HepG2 (cell line): ENCODE measurements around the gene CHML. TPM values are rescaled to one million over a fixed set of nuclear protein-coding genes. Genes with fewer than 3 reads are reported as not detected.

Source experiments
- ATAC-seq: fragments of 200-7000 bp; cut with Tn5 transposase; 3 replicates; pipeline ENCODE4 v1.9.1; 2020; ENCODE audit warnings: mild to moderate bottlenecking, moderate library complexity
- BruUV-seq: library from RNA; stranded (reverse); fragments of 400-500 nt; replicated peaks from 2 replicates; lab custom pipeline; 2021; lab: Mats Ljungman, UMichigan
- CTCF ChIA-PET: fragments of 300-600 bp; formaldehyde crosslinking; extraction: SDS; loops from one replicate; lab custom pipeline; 2021; ENCODE audit warnings: low total read pairs, inconsistent platforms, low intra/inter-chr PET ratio; lab: Yijun Ruan, JAX
- POLR2A ChIA-PET: fragments of 350-600 bp; sonication (Branson Sonifier 250); formaldehyde crosslinking; loops from one replicate; lab custom pipeline; 2020; ENCODE audit warnings: antibody characterized with exemption, inconsistent platforms; lab: Yijun Ruan, JAX
- DNase-seq: peaks from one replicate; pipeline ENCODE4 v3.0.0-alpha.2; 2015; ENCODE audit warnings: low spot score
- FAIRE-seq: peaks from 3 replicates; lab custom pipeline; 2011; peaks lifted over from hg19 to GRCh38; lab: Jason Lieb, UNC
- H2AFZ ChIP-seq: one replicate; pipeline ENCODE4 v1.6.1; 2011; ENCODE audit warnings: low read length, inconsistent platforms
- H3K27ac ChIP-seq: fragments of 300-600 bp; 3 replicates; pipeline ENCODE4 v1.8.0; 2011; ENCODE audit warnings: mixed run types, mild to moderate bottlenecking, mixed read lengths, low read length, inconsistent platforms; ENCODE audit not compliant: insufficient read depth; ENCODE audit errors: extremely low read length
- H3K27me3 ChIP-seq, 2 experiments: fragments of 200-600 bp in 1 of 2; 2 replicates in 1 of 2; 3 replicates in 1 of 2; pipeline versions ENCODE4 v1.6.0 to v1.8.0; 2011; ENCODE audit warnings: low read length in 2 of 2, mild to moderate bottlenecking in 2 of 2, moderate library complexity in 2 of 2, inconsistent platforms in 1 of 2; ENCODE audit not compliant: insufficient read depth in 2 of 2, control insufficient read depth in 1 of 2
- H3K36me3 ChIP-seq, 2 experiments: fragments of 200-600 bp in 1 of 2; replicated peaks in 1 of 2; 2 replicates in 1 of 2; 3 replicates in 1 of 2; pipeline versions ENCODE4 v1.5.1 to v1.8.0; 2011; ENCODE audit warnings: low read length in 2 of 2, inconsistent platforms in 1 of 2; ENCODE audit not compliant: insufficient read depth in 2 of 2, control insufficient read depth in 1 of 2
- H3K4me1 ChIP-seq: 2 replicates; pipeline ENCODE4 v1.5.1; 2012; ENCODE audit warnings: low read length, inconsistent platforms; ENCODE audit not compliant: insufficient read depth
- H3K4me2 ChIP-seq: 2 replicates; pipeline ENCODE4 v1.6.0; 2011; ENCODE audit warnings: low read depth, low read length, inconsistent platforms
- H3K4me3 ChIP-seq, 3 experiments: fragments of 200-600 bp in 1 of 3; sonication (generic), shearing (Covaris generic) in 1 of 3; replicated peaks in 1 of 3; 2 replicates each; pipeline ENCODE4 v1.5.1; 2011 to 2016; ENCODE audit warnings: low read length in 3 of 3, inconsistent platforms in 2 of 3, low read depth in 2 of 3, mild to moderate bottlenecking in 2 of 3, control low read depth in 1 of 3, mixed read lengths in 1 of 3; ENCODE audit not compliant: insufficient read depth in 1 of 3
- H3K79me2 ChIP-seq: one replicate; pipeline ENCODE4 v1.6.1; 2011; ENCODE audit warnings: low read length, inconsistent platforms; ENCODE audit not compliant: insufficient read depth
- H3K9ac ChIP-seq: 2 replicates; pipeline ENCODE4 v1.6.0; 2011; ENCODE audit warnings: mild to moderate bottlenecking, low read depth, low read length, inconsistent platforms; ENCODE audit not compliant: insufficient read depth
- H3K9me3 ChIP-seq: 2 replicates; pipeline ENCODE4 v1.5.1; 2012; ENCODE audit warnings: mild to moderate bottlenecking, low read length
- H4K20me1 ChIP-seq: 2 replicates; pipeline ENCODE4 v1.6.0; 2011; ENCODE audit warnings: inconsistent platforms, mild to moderate bottlenecking, low read length, moderate library complexity; ENCODE audit not compliant: insufficient read depth
- CEBPB ChIP-seq: IDR thresholded peaks from 2 replicates; pipeline ENCODE4 v1.6.1; 2011; ENCODE audit warnings: low read depth, low read length, improper control_type of control experiment, borderline replicate concordance
- FOSL1 ChIP-seq: sonication (generic); formaldehyde crosslinking; IDR thresholded peaks from 2 replicates; pipeline ENCODE4 v1.9.0; 2021; ENCODE audit warnings: missing genetic modification reagents, borderline replicate concordance
- FOXP1 ChIP-seq, 2 experiments: fragments of 450-650 bp in 1 of 2; IDR thresholded peaks; 2 replicates each; pipeline ENCODE4 v1.6.1; 2017 to 2018; ENCODE audit warnings: antibody characterized with exemption in 1 of 2
- HNF4A ChIP-seq: sonication (generic); formaldehyde crosslinking; IDR thresholded peaks from 2 replicates; pipeline ENCODE4 v1.4.0; 2020; ENCODE audit warnings: missing genetic modification reagents
- MED8 ChIP-seq: sonication (generic); formaldehyde crosslinking; IDR thresholded peaks from 2 replicates; pipeline ENCODE4 v1.8.1; 2023; ENCODE audit warnings: mild to moderate bottlenecking, missing genetic modification reagents; ENCODE audit not compliant: insufficient replicate concordance
- MLLT10 ChIP-seq: sonication (generic); formaldehyde crosslinking; IDR thresholded peaks from 2 replicates; pipeline ENCODE4 v1.4.0; 2020; ENCODE audit warnings: missing genetic modification reagents
- NONO ChIP-seq, 2 experiments: fragments of 450-650 bp in 1 of 2; sonication (generic) in 1 of 2; formaldehyde crosslinking in 1 of 2; IDR thresholded peaks in 1 of 2; conservative IDR thresholded peaks in 1 of 2; 2 replicates each; pipeline versions ENCODE4 v1.6.1 to v1.8.0; 2017 to 2022; ENCODE audit warnings: mild to moderate bottlenecking in 1 of 2, missing genetic modification reagents in 1 of 2, moderate library complexity in 1 of 2
- PHF5A ChIP-seq: IDR thresholded peaks from one replicate; pipeline ENCODE4 v1.6.1; 2018; ENCODE audit warnings: low read depth, missing genetic modification reagents; ENCODE audit not compliant: unreplicated experiment
- TCF7 ChIP-seq: sonication (generic); IDR thresholded peaks from 2 replicates; pipeline ENCODE4 v1.6.1; 2016; ENCODE audit warnings: antibody characterized with exemption, low read depth
- TRIM22 ChIP-seq: fragments of 450-650 bp; IDR thresholded peaks from 2 replicates; pipeline ENCODE4 v1.6.1; 2017
- ZBTB10 ChIP-seq: sonication (generic); formaldehyde crosslinking; IDR thresholded peaks from 2 replicates; pipeline ENCODE4 v1.4.0; 2020; ENCODE audit warnings: missing genetic modification reagents, borderline replicate concordance
- ZBTB49 ChIP-seq: sonication (generic); formaldehyde crosslinking; IDR thresholded peaks from 2 replicates; pipeline ENCODE4 v1.4.0; 2020; ENCODE audit warnings: missing genetic modification reagents, borderline replicate concordance
- ZNF572 ChIP-seq: sonication (generic); formaldehyde crosslinking; IDR thresholded peaks from 2 replicates; pipeline ENCODE4 v1.5.1; 2020; ENCODE audit warnings: mild to moderate bottlenecking, missing genetic modification reagents
- ZNF710 ChIP-seq: sonication (generic); formaldehyde crosslinking; IDR thresholded peaks from 2 replicates; pipeline ENCODE4 v1.5.0; 2020; ENCODE audit warnings: mild to moderate bottlenecking, missing genetic modification reagents, borderline replicate concordance
- ZNF740 ChIP-seq: sonication (generic); formaldehyde crosslinking; IDR thresholded peaks from 2 replicates; pipeline ENCODE4 v1.4.0; 2020; ENCODE audit warnings: missing genetic modification reagents
- ZNF761 ChIP-seq: sonication (generic); formaldehyde crosslinking; conservative IDR thresholded peaks from 2 replicates; pipeline ENCODE4 v1.4.0; 2020; ENCODE audit warnings: mild to moderate bottlenecking, missing genetic modification reagents
- WGBS: methylation state at CpG from one replicate; pipeline ENCODE4 v1.1.6; 2017; ENCODE audit warnings: low lambda C conversion rate; 5-methylcytosine and 5-hydroxymethylcytosine counted together
- in situ Hi-C: cut with HindIII; loops from 2 replicates; pipeline ENCODE4 v1.10.0; 2017; ENCODE audit warnings: low pct_unique_long_range_greater_than_20kb; ENCODE audit not compliant: extremely low pct_ligation_motif_present
- intact Hi-C: fragments of 100-400 bp; cut with micrococcal nuclease; formaldehyde crosslinking; loops from one replicate; pipeline ENCODE4 v1.10.0; 2022; ENCODE audit not compliant: unreplicated experiment
- polyA plus RNA-seq, 8 experiments: library from polyadenylated mRNA; depleted of rRNA in 3 of 8; stranded (reverse) in 7 of 8; unstranded in 1 of 8; fragments of >200 nt; fragmentation: Illumina TruSeq in 4 of 8; extraction: Trizol in 4 of 8; gene quantifications; 2 replicates each; pipeline versions ENCODE4 v1.2.1 to v1.2.3, GENCODE V29; 2011 to 2016; ENCODE audit warnings: low read depth in 4 of 8, missing spikeins in 1 of 8, mixed read lengths in 1 of 8; ENCODE audit not compliant: insufficient read depth in 1 of 8
- total RNA-seq, 5 experiments: library from RNA; depleted of rRNA; stranded (reverse); fragments of >200 nt; fragmentation: Illumina TruSeq; extraction: Trizol; gene quantifications; 2 replicates each; pipeline ENCODE4 v1.2.3, GENCODE V29; 2016; ENCODE audit warnings: low read depth in 1 of 5

CHML gene
- total and polyA plus RNA-seq, 2 of the 13 experiments (the other 11 are each of a cell fraction or from before 2014, with no cell fraction given), result 5.2 to 16.7 TPM

GRCh38 chr1:241679404-241679803 lies 39.2 kb upstream of the CHML start:
- BruUV-seq, result no TSS peak
- TF ChIP-seq MLLT10 (no peak), MED8 (CRISPR knock-in tag) (no peak), ZBTB49 (no peak), ZBTB10 (CRISPR knock-in tag) (no peak), ZNF572 (CRISPR knock-in tag) (no peak), TRIM22 (no peak), ZNF761 (CRISPR knock-in tag) (no peak), FOSL1 (CRISPR knock-in tag) (no peak), NONO (IDR thresholded peaks at IDR 0.05) (no peak), NONO (CRISPR knock-in tag; conservative IDR thresholded peaks at IDR 0.05) (no peak), ZNF740 (no peak), HNF4A (CRISPR knock-in tag) (no peak), FOXP1 (IDR thresholded peaks at IDR 0.05) (no peak), FOXP1 (CRISPR knock-in tag; IDR thresholded peaks at IDR 0.05) (no peak), PHF5A (CRISPR knock-in tag) (no peak), CEBPB (no peak), ZNF710 (CRISPR knock-in tag) (no peak), TCF7 (no peak)
- WGBS, result 47% methylated on average over 4 of the region's 4 CpGs
- H3K9me3 ChIP-seq, result no peaks in the 10 kb centered on the region
- H3K36me3 ChIP-seq, result no peaks in the 10 kb centered on the region
- DNase-seq (no peak), FAIRE-seq (no peak), ATAC-seq (no peak)
- no peak overlapping the region for H3K4me3 ChIP-seq
- no peaks in the 10 kb centered on the region for H3K27me3 ChIP-seq
- no peaks in the 10 kb centered on the region for H3K4me1 ChIP-seq
- ChIA-PET POLR2A (no interaction called here), CTCF (no interaction called here)
- intact Hi-C loops (no loop called here), in situ Hi-C loops (no loop called here)
- no peak overlapping the region for H3K9ac ChIP-seq
- H3K4me2 ChIP-seq, result no peak overlapping the region
- no peak overlapping the region for H2AFZ ChIP-seq
- H4K20me1 ChIP-seq, result no peaks in the 10 kb centered on the region
- no peak overlapping the region for H3K27ac ChIP-seq
- H3K79me2 ChIP-seq, result no peaks in the 10 kb centered on the region
